Astrocyte (in vitro differentiated cells and primary cell): Measurements from ENCODE around the gene ARSG.

Experiments
- CTCF ChIP-seq: IDR thresholded peaks from 2 replicates; pipeline ENCODE4 v1.5.1; 2011; ENCODE audit warnings: low read depth, mild to moderate bottlenecking, inconsistent platforms, low read length, moderate library complexity; ENCODE audit not compliant: insufficient read depth
- EZH2 ChIP-seq: IDR thresholded peaks from 2 replicates; pipeline ENCODE4 v1.6.1; 2012; ENCODE audit warnings: mild to moderate bottlenecking, low read length, inconsistent platforms; ENCODE audit not compliant: insufficient read depth

GRCh38 chr17:68449021-68449739 is 157.9 kb downstream of the ARSG start:
- no peak for TF ChIP-seq EZH2
- TF ChIP-seq CTCF: no peak
